Activated CD8-positive, alpha-beta T cell treated with anti-CD3 and anti-CD28 coated beads for 36 hours (primary cell): Measurements from ENCODE around the gene UBE2QL1. TPM values are rescaled to one million over a fixed set of nuclear protein-coding genes. Genes with fewer than 3 reads are reported as not detected.

Experiments used
- ATAC-seq: fragments of 200-7000 bp; cut with Tn5 transposase; one replicate; pipeline ENCODE4 v1.10.0; 2021; ENCODE audit warnings: mild to moderate bottlenecking, moderate library complexity
- CTCF ChIA-PET: fragments of 350-600 bp; sonication (Branson Sonifier 250); formaldehyde crosslinking; loops from one replicate; lab custom pipeline; 2021; ENCODE audit warnings: antibody characterized with exemption; lab: Charles Lee
- POLR2A ChIA-PET: fragments of 350-600 bp; sonication (Branson Sonifier 250); formaldehyde crosslinking; loops from one replicate; lab custom pipeline; 2021; ENCODE audit warnings: antibody characterized with exemption; lab: Charles Lee
- DNase-seq: peaks from one replicate; pipeline ENCODE4 v3.0.0-alpha.2; 2020
- H3K27ac Mint-ChIP-seq: one replicate; pipeline ENCODE4 v1.8.0; 2021; ENCODE audit warnings: mild to moderate bottlenecking, mixed read lengths
- H3K27me3 Mint-ChIP-seq: one replicate; pipeline ENCODE4 v1.8.0; 2021; ENCODE audit warnings: mixed read lengths
- H3K36me3 Mint-ChIP-seq: one replicate; pipeline ENCODE4 v1.8.0; 2021; ENCODE audit warnings: low read depth, mixed read lengths
- H3K4me1 Mint-ChIP-seq: one replicate; pipeline ENCODE4 v1.8.0; 2021; ENCODE audit warnings: low read depth, mixed read lengths
- H3K4me3 Mint-ChIP-seq: one replicate; pipeline ENCODE4 v1.8.0; 2021; ENCODE audit warnings: mild to moderate bottlenecking, moderate library complexity, mixed read lengths
- H3K9me3 Mint-ChIP-seq: one replicate; pipeline ENCODE4 v1.8.0; 2021; ENCODE audit warnings: mixed read lengths
- intact Hi-C: fragments of 100-400 bp; cut with micrococcal nuclease; formaldehyde crosslinking; loops from one replicate; pipeline ENCODE4 v1.10.0; 2022
- total RNA-seq, 2 experiments: library from RNA; stranded (reverse); gene quantifications; one replicate each; pipeline ENCODE4 v1.2.3, GENCODE V29; 2021
- TF ChIP-seq, protein P1 (sequence below): fragments of 200-600 bp; IDR thresholded peaks from one replicate; pipeline ENCODE4 v1.8.0; 2022; ENCODE audit warnings: antibody characterized with exemption, mild to moderate bottlenecking

The UBE2QL1 gene
- total RNA-seq, 2 experiments from 2014 or later, result not detected

GRCh38 chr5:6487081-6487480 is 38.4 kb downstream of the UBE2QL1 start:
- ATAC-seq, result no peak
- intact Hi-C loops, result no loop called here

GRCh38 chr5:6488021-6488420 is 39.4 kb downstream of the UBE2QL1 start:
- H3K4me3 Mint-ChIP-seq, result no peak overlapping the region
- peaks cover 11% of the 10 kb centered on the region for H3K4me1 Mint-ChIP-seq
- TF ChIP-seq, protein P1, sequence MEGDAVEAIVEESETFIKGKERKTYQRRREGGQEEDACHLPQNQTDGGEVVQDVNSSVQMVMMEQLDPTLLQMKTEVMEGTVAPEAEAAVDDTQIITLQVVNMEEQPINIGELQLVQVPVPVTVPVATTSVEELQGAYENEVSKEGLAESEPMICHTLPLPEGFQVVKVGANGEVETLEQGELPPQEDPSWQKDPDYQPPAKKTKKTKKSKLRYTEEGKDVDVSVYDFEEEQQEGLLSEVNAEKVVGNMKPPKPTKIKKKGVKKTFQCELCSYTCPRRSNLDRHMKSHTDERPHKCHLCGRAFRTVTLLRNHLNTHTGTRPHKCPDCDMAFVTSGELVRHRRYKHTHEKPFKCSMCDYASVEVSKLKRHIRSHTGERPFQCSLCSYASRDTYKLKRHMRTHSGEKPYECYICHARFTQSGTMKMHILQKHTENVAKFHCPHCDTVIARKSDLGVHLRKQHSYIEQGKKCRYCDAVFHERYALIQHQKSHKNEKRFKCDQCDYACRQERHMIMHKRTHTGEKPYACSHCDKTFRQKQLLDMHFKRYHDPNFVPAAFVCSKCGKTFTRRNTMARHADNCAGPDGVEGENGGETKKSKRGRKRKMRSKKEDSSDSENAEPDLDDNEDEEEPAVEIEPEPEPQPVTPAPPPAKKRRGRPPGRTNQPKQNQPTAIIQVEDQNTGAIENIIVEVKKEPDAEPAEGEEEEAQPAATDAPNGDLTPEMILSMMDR, result no peak
- H3K27me3 Mint-ChIP-seq, result peaks cover 8% of the 10 kb centered on the region
- no peak for DNase-seq
- intact Hi-C loops, result no loop called here
- ATAC-seq, result no peak
- no peak overlapping the region for H3K27ac Mint-ChIP-seq
- H3K36me3 Mint-ChIP-seq, result no peaks in the 10 kb centered on the region
- no peaks in the 10 kb centered on the region for H3K9me3 Mint-ChIP-seq
- ChIA-PET POLR2A (no interaction called here), CTCF (no interaction called here)

More at GRCh38 chr5:6487081-6487480, 38.4 kb downstream of the UBE2QL1 start:
- CTCF ChIA-PET, result no interaction called here
- Mint-ChIP-seq H3K4me1 (peaks cover 11% of the 10 kb centered on the region), H3K27ac (no peak overlapping the region), H3K9me3 (no peaks in the 10 kb centered on the region), H3K27me3 (peaks cover 7% of the 10 kb centered on the region), H3K36me3 (no peaks in the 10 kb centered on the region), H3K4me3 (no peak overlapping the region)
- no peak for DNase-seq
- POLR2A ChIA-PET, result no interaction called here
- TF ChIP-seq, protein P1, result no peak

DNA sequence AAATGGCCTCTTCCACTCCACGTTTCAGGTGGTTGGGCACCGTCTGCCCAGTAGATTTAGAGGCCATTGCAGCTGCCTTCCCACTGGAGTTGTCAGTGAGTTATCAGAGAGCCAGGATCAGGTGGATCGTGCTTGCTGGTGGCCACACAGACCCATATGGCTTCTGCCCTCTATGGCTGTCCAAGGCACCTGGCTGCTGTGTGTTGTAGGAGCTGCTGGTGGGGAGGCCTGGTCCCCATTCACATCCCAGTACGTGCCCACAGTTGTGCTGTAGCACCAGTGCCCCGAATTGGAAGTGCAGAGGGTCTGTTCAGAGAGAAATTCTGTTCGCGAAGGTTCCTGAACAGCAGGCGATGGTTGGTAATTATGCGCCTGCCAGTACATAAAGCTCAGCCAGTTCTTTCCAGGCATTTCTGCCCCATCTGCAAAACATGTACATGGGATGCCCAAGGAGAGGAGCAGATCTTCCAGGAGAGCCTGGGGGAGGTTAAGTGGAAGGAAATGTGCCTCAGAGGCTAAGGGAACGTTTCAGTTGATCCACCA is 41.1 kb downstream of the UBE2QL1 start:
- peaks cover 8% of the 10 kb centered on the region for H3K27me3 Mint-ChIP-seq
- intact Hi-C loops, result no loop called here
- ChIA-PET POLR2A (no interaction called here), CTCF (no interaction called here)
- no peak overlapping the region for H3K4me3 Mint-ChIP-seq
- H3K9me3 Mint-ChIP-seq, result no peaks in the 10 kb centered on the region
- TF ChIP-seq, protein P1, result no peak
- peaks cover 8% of the 10 kb centered on the region for H3K4me1 Mint-ChIP-seq
- H3K27ac Mint-ChIP-seq, result no peak overlapping the region
- no peaks in the 10 kb centered on the region for H3K36me3 Mint-ChIP-seq
- ATAC-seq (no peak), DNase-seq (no peak)

DNA sequence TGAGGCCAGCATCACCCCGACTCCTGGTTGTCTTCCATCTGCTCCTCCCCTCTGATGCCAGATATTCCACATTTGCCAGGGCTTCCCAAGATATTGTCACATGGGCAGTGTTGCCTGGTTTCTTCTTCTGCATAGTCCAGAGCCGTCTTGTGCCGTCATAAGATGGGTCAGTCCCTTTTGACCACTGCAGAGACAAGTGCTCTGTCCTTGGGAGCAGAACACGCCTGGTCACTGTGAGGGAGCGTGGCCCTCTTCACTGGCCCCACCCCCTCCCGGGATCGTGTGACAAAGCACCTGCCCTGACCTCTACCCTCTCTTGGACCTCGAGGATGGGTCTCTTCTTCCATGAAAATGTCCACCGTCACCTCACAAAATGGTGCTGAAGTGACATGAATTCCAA is 41.6 kb downstream of the UBE2QL1 start:
- ATAC-seq (no peak), DNase-seq (no peak)
- H3K36me3 Mint-ChIP-seq, result no peaks in the 10 kb centered on the region
- H3K4me3 Mint-ChIP-seq, result no peak overlapping the region
- no peaks in the 10 kb centered on the region for H3K9me3 Mint-ChIP-seq
- no peak overlapping the region for H3K27ac Mint-ChIP-seq
- CTCF ChIA-PET, result no interaction called here
- POLR2A ChIA-PET, result no interaction called here
- H3K27me3 Mint-ChIP-seq, result peaks cover 8% of the 10 kb centered on the region
- intact Hi-C loops, result no loop called here
- TF ChIP-seq, protein P1, result no peak
- H3K4me1 Mint-ChIP-seq, result peaks cover 4% of the 10 kb centered on the region

GRCh38 chr5:6490693-6491092 is 42.0 kb downstream of the UBE2QL1 start:
- no peak for ATAC-seq
- Mint-ChIP-seq H3K4me1 (no peaks in the 10 kb centered on the region), H3K36me3 (no peaks in the 10 kb centered on the region), H3K27me3 (peaks cover 8% of the 10 kb centered on the region), H3K4me3 (no peak overlapping the region), H3K27ac (no peak overlapping the region), H3K9me3 (no peaks in the 10 kb centered on the region)
- TF ChIP-seq, protein P1, result no peak
- ChIA-PET POLR2A (no interaction called here), CTCF (no interaction called here)
- DNase-seq, result no peak
- intact Hi-C loops, result no loop called here
